ENCODE results near the gene CTSE. TPM values are rescaled to one million over a fixed set of nuclear protein-coding genes. Genes with fewer than 3 reads are reported as not detected.
"Not testable (repeated sequence)": the region's sequence is repeated elsewhere in the genome, so short reads cannot be mapped to it uniquely, and the experiment has no call there.

CTSE gene
- total and polyA plus RNA-seq, 2 of the 13 experiments (the other 11 are each of a cell fraction or from before 2014, with no cell fraction given), result 0.50 to 0.69 TPM

- ATAC-seq; FAIRE-seq; CTCF ChIA-PET (ENCODE audit: low intra/inter-chr PET ratio, low total read pairs); H4K20me1 ChIP-seq (ENCODE audit: insufficient read depth, low read length); H2AFZ ChIP-seq (ENCODE audit: low read length); in situ Hi-C loops (cut with HindIII; ENCODE audit: extremely low pct_ligation_motif_present, low pct_unique_long_range_greater_than_20kb); H3K27me3 ChIP-seq (ENCODE audit: control insufficient read depth in 1 of 2, insufficient read depth in 2 of 2, low read length in 2 of 2); H3K9me3 ChIP-seq (ENCODE audit: low read length); TF ChIP-seq NONO (IDR thresholded peaks at IDR 0.05); MAZ (IDR thresholded peaks at IDR 0.05; ENCODE audit: borderline replicate concordance, low read depth, low read length): not testable (repeated sequence)
- H3K4me3 ChIP-seq (replicated peaks in 1 of 3; ENCODE audit: insufficient read depth in 1 of 3, low read depth in 2 of 3, low read length in 3 of 3), result peak overlapping the region; percentile 40 to 54 (median 54); a peak in 5 of 6 replicates
- peak overlapping the region; percentile 86 for H3K27ac ChIP-seq (ENCODE audit: extremely low read length, insufficient read depth, low read length)
- peaks cover 69% of the 10 kb centered on the region for H3K4me1 ChIP-seq (ENCODE audit: insufficient read depth, low read length)
- DNase-seq (ENCODE audit: low spot score), result peak; percentile 24
- H3K9ac ChIP-seq (ENCODE audit: insufficient read depth, low read depth, low read length), result peak overlapping the region; percentile 42
- peaks cover 49% of the 10 kb centered on the region for H3K79me2 ChIP-seq (ENCODE audit: insufficient read depth, low read length)
- POLR2A ChIA-PET, result interaction anchor here (0.9 to 1.7 kb wide), 6 partner anchors 10 to 58 kb away, joined by 3 to 5 read pairs (median 4); no protein-coding TSS in a partner anchor
- WGBS (ENCODE audit: low lambda C conversion rate), result 7% methylated on average over 12 of the region's 12 CpGs
- TSS peak; percentile 81 for BruUV-seq (replicated peaks)
- H3K4me2 ChIP-seq (ENCODE audit: low read depth, low read length), result peak overlapping the region; percentile 78
- peaks cover 3 to 11% of the 10 kb centered on the region in 2 experiments; a peak in 3 of 5 replicates for H3K36me3 ChIP-seq (replicated peaks in 1 of 2; ENCODE audit: control insufficient read depth in 1 of 2, insufficient read depth in 2 of 2, low read length in 2 of 2)
- intact Hi-C loops (cut with micrococcal nuclease; ENCODE audit: unreplicated experiment), result loop anchor here (1.0 kb wide), 1 partner anchor 25 kb away; no protein-coding TSS in a partner anchor
- TF ChIP-seq GLI4 (CRISPR knock-in tag; IDR thresholded peaks at IDR 0.05; ENCODE audit: borderline replicate concordance) (0 out of 2 replicates have a peak, but pooled peaks have one; percentile 33), ETV5 (CRISPR knock-in tag; IDR thresholded peaks at IDR 0.05; ENCODE audit: borderline replicate concordance) (peak; percentile 18; the same call in 1 of the 2 replicates), ZFX (CRISPR knock-in tag; IDR thresholded peaks at IDR 0.05; ENCODE audit: low read depth) (0 out of 2 replicates have a peak, but pooled peaks have one; percentile 14), RARG (CRISPR knock-in tag; IDR thresholded peaks at IDR 0.05; ENCODE audit: low read depth) (0 out of 2 replicates have a peak, but pooled peaks have one; percentile 25), ZNF501 (CRISPR knock-in tag; IDR thresholded peaks at IDR 0.05) (0 out of 2 replicates have a peak, but pooled peaks have one; percentile 24), ZSCAN22 (CRISPR knock-in tag; IDR thresholded peaks at IDR 0.05) (0 out of 2 replicates have a peak, but pooled peaks have one; percentile 9), KMT2A (CRISPR knock-in tag; IDR thresholded peaks at IDR 0.05) (0 out of 2 replicates have a peak, but pooled peaks have one; percentile 47), SNAI1 (CRISPR knock-in tag; IDR thresholded peaks at IDR 0.05; ENCODE audit: borderline replicate concordance) (0 out of 2 replicates have a peak, but pooled peaks have one; percentile 9), KDM5A (IDR thresholded peaks at IDR 0.05; ENCODE audit: borderline replicate concordance, low read length) (peak; percentile 32; the same call in 1 of the 2 replicates), NONO (CRISPR knock-in tag; conservative IDR thresholded peaks at IDR 0.05) (peak; percentile 4; the same call in 1 of the 2 replicates), MAZ (CRISPR knock-in tag; IDR thresholded peaks at IDR 0.05; ENCODE audit: low read depth) (0 out of 2 replicates have a peak, but pooled peaks have one; percentile 26), ZNF782 (CRISPR knock-in tag; IDR thresholded peaks at IDR 0.05; ENCODE audit: borderline replicate concordance) (peak; percentile 70; the same call in 1 of the 2 replicates), KDM2A (CRISPR knock-in tag; IDR thresholded peaks at IDR 0.05; ENCODE audit: borderline replicate concordance, low read depth) (0 out of 2 replicates have a peak, but pooled peaks have one; percentile 7), ZNF382 (CRISPR knock-in tag; IDR thresholded peaks at IDR 0.05; ENCODE audit: borderline replicate concordance) (peak; percentile 52; the same call in 1 of the 2 replicates), ZNF792 (CRISPR knock-in tag; IDR thresholded peaks at IDR 0.05) (0 out of 2 replicates have a peak, but pooled peaks have one; percentile 10), SIN3A (IDR thresholded peaks at IDR 0.05; ENCODE audit: borderline replicate concordance, low read depth, low read length) (0 out of 2 replicates have a peak, but pooled peaks have one; percentile 16), PAX8 (CRISPR knock-in tag; IDR thresholded peaks at IDR 0.05; ENCODE audit: borderline replicate concordance) (0 out of 2 replicates have a peak, but pooled peaks have one; percentile 58), SNAPC2 (CRISPR knock-in tag; IDR thresholded peaks at IDR 0.05) (peak; percentile 13; the same call in 1 of the 2 replicates), BORCS8-MEF2B (CRISPR knock-in tag; IDR thresholded peaks at IDR 0.05) (0 out of 2 replicates have a peak, but pooled peaks have one; percentile 37), ZNF230 (CRISPR knock-in tag; IDR thresholded peaks at IDR 0.05) (0 out of 2 replicates have a peak, but pooled peaks have one; percentile 6), ZNF619 (CRISPR knock-in tag; IDR thresholded peaks at IDR 0.05) (0 out of 2 replicates have a peak, but pooled peaks have one; percentile 37), ZNF777 (CRISPR knock-in tag; IDR thresholded peaks at IDR 0.05) (0 out of 2 replicates have a peak, but pooled peaks have one; percentile 9), ZNF788 (CRISPR knock-in tag; IDR thresholded peaks at IDR 0.05; ENCODE audit: borderline replicate concordance) (peak; percentile 4; the same call in 1 of the 2 replicates), ZBTB38 (CRISPR knock-in tag; IDR thresholded peaks at IDR 0.05) (peak; percentile 64; the same call in 1 of the 2 replicates)
Observed at GRCh38 chr1:206055069-206055625, 31.5 kb upstream of the CTSE start.

Data from HepG2 (cell line).